CD4-positive, alpha-beta memory T cell (primary cell): ENCODE results near the gene OTUB2. TPM values are rescaled to one million over a fixed set of nuclear protein-coding genes. Genes with fewer than 3 reads are reported as not detected.

Experiments
- CTCF ChIA-PET: fragments of 350-600 bp; sonication (Branson Sonifier 250); formaldehyde crosslinking; loops from one replicate; lab custom pipeline; 2021; ENCODE audit warnings: inconsistent platforms; ENCODE audit not compliant: partially characterized antibody; lab: Charles Lee
- POLR2A ChIA-PET: fragments of 350-600 bp; sonication (Branson Sonifier 250); formaldehyde crosslinking; loops from one replicate; lab custom pipeline; 2021; ENCODE audit not compliant: partially characterized antibody; lab: Charles Lee
- DNase-seq, 5 donors: peaks; one replicate each; pipeline versions ENCODE4 v3.0.0 to v3.0.0-alpha.2; 2020 to 2022; ENCODE audit warnings: mixed read lengths in 1 of 5
- H3K27ac ChIP-seq: one replicate; pipeline ENCODE4 v1.7.0; 2013; ENCODE audit warnings: low read depth, low read length
- H3K27me3 ChIP-seq: 2 replicates; pipeline ENCODE4 v1.7.0; 2013; ENCODE audit warnings: mild to moderate bottlenecking, low read length, moderate library complexity; ENCODE audit not compliant: insufficient read depth
- H3K36me3 ChIP-seq: 2 replicates; pipeline ENCODE4 v1.7.0; 2013; ENCODE audit warnings: mild to moderate bottlenecking, low read length, moderate library complexity; ENCODE audit not compliant: insufficient read depth
- H3K4me1 ChIP-seq: 2 replicates; pipeline ENCODE4 v1.7.0; 2013; ENCODE audit warnings: mild to moderate bottlenecking, low read length, moderate library complexity; ENCODE audit not compliant: insufficient read depth
- H3K4me3 ChIP-seq, 2 donors: one replicate each; pipeline ENCODE4 v1.7.0; 2013; ENCODE audit warnings: low read length in 2 of 2, mild to moderate bottlenecking in 1 of 2
- H3K9me3 ChIP-seq, 2 donors: one replicate each; pipeline ENCODE4 v1.7.0; 2013; ENCODE audit warnings: low read length in 2 of 2, control low read depth in 1 of 2; ENCODE audit not compliant: control insufficient read depth in 1 of 2
- H3K27ac Mint-ChIP-seq, 7 donors: one replicate each; pipeline ENCODE4 v1.8.0; 2020 to 2021; ENCODE audit warnings: mixed read lengths in 7 of 7, mild to moderate bottlenecking in 6 of 7, inconsistent platforms in 3 of 7, moderate library complexity in 3 of 7
- H3K27me3 Mint-ChIP-seq, 2 donors: one replicate each; pipeline ENCODE4 v1.8.0; 2020 to 2021; ENCODE audit warnings: mixed read lengths in 2 of 2
- H3K36me3 Mint-ChIP-seq, 2 donors: one replicate each; pipeline ENCODE4 v1.8.0; 2020 to 2021; ENCODE audit warnings: mixed read lengths in 2 of 2, inconsistent platforms in 1 of 2, mild to moderate bottlenecking in 1 of 2
- H3K4me1 Mint-ChIP-seq, 4 donors: one replicate each; pipeline ENCODE4 v1.8.0; 2020 to 2021; ENCODE audit warnings: mixed read lengths in 4 of 4, mild to moderate bottlenecking in 1 of 4
- H3K4me3 Mint-ChIP-seq, 8 donors: one replicate each; pipeline ENCODE4 v1.8.0; 2020 to 2021; ENCODE audit warnings: mixed read lengths in 8 of 8, mild to moderate bottlenecking in 7 of 8, moderate library complexity in 6 of 8, inconsistent platforms in 3 of 8
- H3K9me3 Mint-ChIP-seq, 8 donors: one replicate each; pipeline ENCODE4 v1.8.0; 2020 to 2021; ENCODE audit warnings: mixed read lengths in 8 of 8, mild to moderate bottlenecking in 5 of 8, inconsistent platforms in 3 of 8, moderate library complexity in 1 of 8
- intact Hi-C: fragments of 100-400 bp; cut with micrococcal nuclease; formaldehyde crosslinking; loops from one replicate; pipeline ENCODE4 v1.15.1; 2023
- polyA plus RNA-seq, 2 donors: library from polyadenylated mRNA; unstranded; fragments of 300-500 nt; fragmentation: Illumina TruSeq; gene quantifications; one replicate each; pipeline ENCODE4 v1.2.3, GENCODE V29; 2021
- total RNA-seq, 2 experiments: library from RNA; stranded (reverse); gene quantifications; one replicate each; pipeline ENCODE4 v1.2.3, GENCODE V29; 2021

Gene OTUB2
- total and polyA plus RNA-seq, 4 experiments from 2014 or later, result 0.19 to 1.1 (median 0.54) TPM

GRCh38 chr14:94087891-94088290 lies 61.8 kb downstream of the OTUB2 start:
- POLR2A ChIA-PET, result no interaction called here
- DNase-seq, result no peak
- H3K27me3 Mint-ChIP-seq, result no peaks in the 10 kb centered on the region
- H3K9me3 Mint-ChIP-seq, result no peaks in the 10 kb centered on the region
- intact Hi-C loops, result no loop called here
- no peak overlapping the region for H3K27ac Mint-ChIP-seq
- Histone ChIP-seq H3K4me1 (no peaks in the 10 kb centered on the region), H3K36me3 (no peaks in the 10 kb centered on the region), H3K9me3 (no peaks in the 10 kb centered on the region), H3K27ac (no peak overlapping the region), H3K27me3 (no peaks in the 10 kb centered on the region), H3K4me3 (no peak overlapping the region)
- no peak overlapping the region for H3K4me3 Mint-ChIP-seq
- H3K4me1 Mint-ChIP-seq, result peaks cover 0 to 1% (median under 1%) of the 10 kb centered on the region in 4 donors
- no peaks in the 10 kb centered on the region for H3K36me3 Mint-ChIP-seq
- CTCF ChIA-PET, result no interaction called here

- no peaks in the 10 kb centered on the region for H3K4me1 ChIP-seq
- H3K27me3 ChIP-seq, result no peaks in the 10 kb centered on the region
- no peak for DNase-seq
- H3K4me1 Mint-ChIP-seq, result no peaks in the 10 kb centered on the region
- no peaks in the 10 kb centered on the region for H3K36me3 Mint-ChIP-seq
- H3K27ac Mint-ChIP-seq, result no peak overlapping the region
- CTCF ChIA-PET, result no interaction called here
- no peak overlapping the region for H3K4me3 ChIP-seq
- H3K4me3 Mint-ChIP-seq, result no peak overlapping the region
- intact Hi-C loops, result no loop called here
- no peaks in the 10 kb centered on the region for H3K9me3 Mint-ChIP-seq
- H3K27me3 Mint-ChIP-seq, result no peaks in the 10 kb centered on the region
- POLR2A ChIA-PET, result no interaction called here
- no peaks in the 10 kb centered on the region for H3K36me3 ChIP-seq
- no peak overlapping the region for H3K27ac ChIP-seq
- H3K9me3 ChIP-seq, result no peaks in the 10 kb centered on the region
Measured at GRCh38 chr14:94088516-94088915, 62.4 kb downstream of the OTUB2 start.

- no peaks in the 10 kb centered on the region for H3K4me1 ChIP-seq
- no peak overlapping the region for H3K27ac Mint-ChIP-seq
- H3K4me1 Mint-ChIP-seq, result no peaks in the 10 kb centered on the region
- H3K4me3 ChIP-seq, result no peak overlapping the region
- no peak overlapping the region for H3K4me3 Mint-ChIP-seq
- ChIA-PET CTCF (no interaction called here), POLR2A (no interaction called here)
- H3K27ac ChIP-seq, result no peak overlapping the region
- intact Hi-C loops, result no loop called here
- H3K9me3 ChIP-seq, result no peaks in the 10 kb centered on the region
- no peaks in the 10 kb centered on the region for H3K27me3 ChIP-seq
- H3K36me3 ChIP-seq, result no peaks in the 10 kb centered on the region
- H3K36me3 Mint-ChIP-seq, result no peaks in the 10 kb centered on the region
- no peaks in the 10 kb centered on the region for H3K27me3 Mint-ChIP-seq
- no peak for DNase-seq
- H3K9me3 Mint-ChIP-seq, result no peaks in the 10 kb centered on the region
Measured at GRCh38 chr14:94089479-94089878, 63.3 kb downstream of the OTUB2 start.

GRCh38 chr14:94093418-94093817 lies 67.3 kb downstream of the OTUB2 start:
- H3K9me3 ChIP-seq, result no peaks in the 10 kb centered on the region
- ChIA-PET POLR2A (interaction anchor here (0.6 kb wide), 1 partner anchor 65 kb away, joined by 3 read pairs; no protein-coding TSS in a partner anchor), CTCF (interaction anchor here (0.8 kb wide), 1 partner anchor 13 kb away, joined by 3 read pairs; the partner anchor contains the start of genes DDX24 and IFI27L1)
- H3K4me3 ChIP-seq, result no peak overlapping the region
- no peaks in the 10 kb centered on the region for H3K36me3 ChIP-seq
- Mint-ChIP-seq H3K4me1 (no peaks in the 10 kb centered on the region), H3K36me3 (no peaks in the 10 kb centered on the region), H3K9me3 (no peaks in the 10 kb centered on the region), H3K27ac (no peak overlapping the region), H3K27me3 (no peaks in the 10 kb centered on the region), H3K4me3 (no peak overlapping the region)
- intact Hi-C loops, result no loop called here
- no peak overlapping the region for H3K27ac ChIP-seq
- no peaks in the 10 kb centered on the region for H3K27me3 ChIP-seq
- no peaks in the 10 kb centered on the region for H3K4me1 ChIP-seq
- DNase-seq, result no peak

- Histone ChIP-seq H3K4me3 (no peak overlapping the region), H3K27me3 (no peaks in the 10 kb centered on the region), H3K9me3 (no peaks in the 10 kb centered on the region), H3K27ac (no peak overlapping the region), H3K4me1 (no peaks in the 10 kb centered on the region), H3K36me3 (no peaks in the 10 kb centered on the region)
- Mint-ChIP-seq H3K9me3 (no peaks in the 10 kb centered on the region), H3K4me1 (no peaks in the 10 kb centered on the region), H3K36me3 (no peaks in the 10 kb centered on the region), H3K27me3 (no peaks in the 10 kb centered on the region), H3K27ac (no peak overlapping the region), H3K4me3 (no peak overlapping the region)
- intact Hi-C loops, result no loop called here
- no peak for DNase-seq
- ChIA-PET CTCF (interaction anchor here (1.1 kb wide), 1 partner anchor 40 kb away, joined by 3 read pairs; no protein-coding TSS in a partner anchor), POLR2A (interaction anchor here (1.1 kb wide), 1 partner anchor 29 kb away, joined by 3 read pairs; no protein-coding TSS in a partner anchor)
Measured at GRCh38 chr14:94097091-94097490, 71.0 kb downstream of the OTUB2 start.

Other genes starting within 250 kb of the OTUB2 start
- not detected for gene PRIMA1, start 237.9 kb upstream of the OTUB2 start, total RNA-seq
- gene PRIMA1, start 237.9 kb upstream of the OTUB2 start, polyA plus RNA-seq, result not detected
- gene FAM181A, start 99.0 kb upstream of the OTUB2 start, total RNA-seq, result not detected
- not detected for gene FAM181A, start 99.0 kb upstream of the OTUB2 start, polyA plus RNA-seq
- gene ASB2, start 49.8 kb upstream of the OTUB2 start, total RNA-seq, result 10 to 100 TPM; 27.3 to 29.7 TPM
- 1 to 10 TPM in 1 of 2 donors, under 1 TPM in 1; 0.87 to 2.3 TPM for gene ASB2, start 49.8 kb upstream of the OTUB2 start, polyA plus RNA-seq
- gene CCDC197, start 29.0 kb upstream of the OTUB2 start, total RNA-seq, result not detected
- not detected for gene CCDC197, start 29.0 kb upstream of the OTUB2 start, polyA plus RNA-seq
- 100 to 1,000 TPM; 313 to 322 TPM for gene DDX24, start 54.9 kb downstream of the OTUB2 start, total RNA-seq
- gene DDX24, start 54.9 kb downstream of the OTUB2 start, polyA plus RNA-seq, result 100 to 1,000 TPM; 135 to 307 TPM
- 1 to 10 TPM; 7.4 to 7.9 TPM for gene IFI27L1, start 55.0 kb downstream of the OTUB2 start, total RNA-seq
- gene IFI27L1, start 55.0 kb downstream of the OTUB2 start, polyA plus RNA-seq, result 1 to 10 TPM; 6.3 to 8.5 TPM
- 1 to 10 TPM in 1 of 2 experiments, under 1 TPM in 1; 0.87 to 1.5 TPM for gene IFI27, start 84.4 kb downstream of the OTUB2 start, total RNA-seq
- gene IFI27, start 84.4 kb downstream of the OTUB2 start, polyA plus RNA-seq, result 10 to 100 TPM; 15.9 to 24.0 TPM
- 10 to 100 TPM; 34.0 to 38.2 TPM for gene IFI27L2, start 103.3 kb downstream of the OTUB2 start, total RNA-seq
- 10 to 100 TPM; 61.4 to 87.9 TPM for gene IFI27L2, start 103.3 kb downstream of the OTUB2 start, polyA plus RNA-seq
- 1 to 10 TPM; 6.3 to 7.3 TPM for gene PPP4R4, start 148.0 kb downstream of the OTUB2 start, total RNA-seq
- gene PPP4R4, start 148.0 kb downstream of the OTUB2 start, polyA plus RNA-seq, result 1 to 10 TPM in 1 of 2 donors, under 1 TPM in 1; 0.38 to 1.2 TPM